ENCODE results near the gene PKN1. TPM values are rescaled to one million over a fixed set of nuclear protein-coding genes. Genes with fewer than 3 reads are reported as not detected.
A peak's percentile ranks its signal among the peaks of the same experiment; 100 is the strongest.

The PKN1 gene
- total and polyA plus RNA-seq, 9 of the 15 experiments (the other 6 are each of a cell fraction or from before 2014, with no cell fraction given) = 0.30 to 228 (median 77.5) TPM

GRCh38 chr19:14496029-14496833 lies 63.1 kb downstream of the PKN1 start, which contains the start of gene GIPC1 (continued):
- TF ChIP-seq MGA (IDR thresholded peaks at IDR 0.05) = peak; percentile 94
- TF ChIP-seq TEAD2 (tag; IDR thresholded peaks at IDR 0.05) = peak; percentile 59; the same call in 1 of the 2 replicates
- TF ChIP-seq POLR3G (IDR thresholded peaks at IDR 0.05; ENCODE audit: extremely low read depth, insufficient read length, insufficient replicate concordance) = no peak
- TF ChIP-seq SLC30A9 (CRISPR knock-in tag; IDR thresholded peaks at IDR 0.05) = no peak
- peak; percentile 35; the same call in 1 of the 2 replicates for TF ChIP-seq SIN3B (IDR thresholded peaks at IDR 0.05; ENCODE audit: low read depth)
- peak; percentile 82; the same call in 1 of the 2 replicates for TF ChIP-seq ZBTB9 (CRISPR knock-in tag; IDR thresholded peaks at IDR 0.05)
- TF ChIP-seq RBM25 (IDR thresholded peaks at IDR 0.05; ENCODE audit: low read depth, low read length, severe bottlenecking) = peak; percentile 99
- TF ChIP-seq BCLAF1 (IDR thresholded peaks at IDR 0.05; ENCODE audit: borderline replicate concordance in 1 of 2, control insufficient read depth in 1 of 2, low read depth in 2 of 2, low read length in 1 of 2) = peak in 1 of 2 experiments; percentile 90; a peak in 2 of 4 replicates
- peak; percentile 67 for TF ChIP-seq ZNF766 (CRISPR knock-in tag; conservative IDR thresholded peaks at IDR 0.05)
